Measurements from ENCODE around the gene IFNA17.

DNA sequence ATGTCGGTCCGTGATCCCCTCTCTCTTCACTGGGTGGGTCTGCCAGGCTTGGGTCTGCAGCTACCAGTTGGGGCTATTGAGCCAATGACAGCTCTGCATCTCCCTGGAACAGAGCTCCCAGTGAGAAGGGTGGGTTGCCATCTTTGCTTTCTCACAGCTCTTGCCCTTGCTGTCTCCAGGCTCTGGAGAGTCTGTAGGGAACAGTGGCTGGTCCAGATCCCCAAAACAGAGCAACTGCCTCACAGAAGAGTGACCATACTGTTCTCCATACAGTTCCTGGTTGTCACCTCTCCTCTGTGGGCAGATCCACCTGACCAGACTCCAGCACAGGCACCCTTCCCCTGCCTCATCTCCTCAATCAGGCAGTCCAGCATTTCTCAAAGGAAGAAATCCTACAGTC, 5.2 kb upstream of the IFNA17 start:
- TF ChIP-seq, protein P1, sequence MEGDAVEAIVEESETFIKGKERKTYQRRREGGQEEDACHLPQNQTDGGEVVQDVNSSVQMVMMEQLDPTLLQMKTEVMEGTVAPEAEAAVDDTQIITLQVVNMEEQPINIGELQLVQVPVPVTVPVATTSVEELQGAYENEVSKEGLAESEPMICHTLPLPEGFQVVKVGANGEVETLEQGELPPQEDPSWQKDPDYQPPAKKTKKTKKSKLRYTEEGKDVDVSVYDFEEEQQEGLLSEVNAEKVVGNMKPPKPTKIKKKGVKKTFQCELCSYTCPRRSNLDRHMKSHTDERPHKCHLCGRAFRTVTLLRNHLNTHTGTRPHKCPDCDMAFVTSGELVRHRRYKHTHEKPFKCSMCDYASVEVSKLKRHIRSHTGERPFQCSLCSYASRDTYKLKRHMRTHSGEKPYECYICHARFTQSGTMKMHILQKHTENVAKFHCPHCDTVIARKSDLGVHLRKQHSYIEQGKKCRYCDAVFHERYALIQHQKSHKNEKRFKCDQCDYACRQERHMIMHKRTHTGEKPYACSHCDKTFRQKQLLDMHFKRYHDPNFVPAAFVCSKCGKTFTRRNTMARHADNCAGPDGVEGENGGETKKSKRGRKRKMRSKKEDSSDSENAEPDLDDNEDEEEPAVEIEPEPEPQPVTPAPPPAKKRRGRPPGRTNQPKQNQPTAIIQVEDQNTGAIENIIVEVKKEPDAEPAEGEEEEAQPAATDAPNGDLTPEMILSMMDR (conservative IDR thresholded peaks at IDR 0.05; ENCODE audit: low read depth, low read length), result no peak
- TF ChIP-seq EZH2phosphoT487 (IDR thresholded peaks at IDR 0.05; ENCODE audit: borderline replicate concordance, low read length) (no peak), EZH2 (IDR thresholded peaks at IDR 0.05; ENCODE audit: low read length, unreplicated experiment) (no peak)

Measured in PC-3 (cell line).